Mesothelial cell of epicardium (in vitro differentiated cells): Measurements from ENCODE around the gene ATRN. TPM values are rescaled to one million over a fixed set of nuclear protein-coding genes. Genes with fewer than 3 reads are reported as not detected.

ENCODE experiments used
- DNase-seq, 2 experiments: peaks; one replicate each; pipeline ENCODE4 v3.0.0; 2021; ENCODE audit warnings: low spot score in 2 of 2; ENCODE audit not compliant: unreplicated experiment in 2 of 2
- H3K27ac Mint-ChIP-seq: 2 replicates; pipeline ENCODE4 v1.8.0; 2021; ENCODE audit warnings: mixed read lengths
- H3K27me3 Mint-ChIP-seq: 2 replicates; pipeline ENCODE4 v1.8.0; 2021; ENCODE audit warnings: low read depth, mixed read lengths
- H3K36me3 Mint-ChIP-seq: 2 replicates; pipeline ENCODE4 v1.8.0; 2021; ENCODE audit warnings: mixed read lengths
- H3K4me1 Mint-ChIP-seq: 2 replicates; pipeline ENCODE4 v1.8.0; 2021; ENCODE audit warnings: mixed read lengths
- H3K4me3 Mint-ChIP-seq: 2 replicates; pipeline ENCODE4 v1.8.0; 2021; ENCODE audit warnings: mild to moderate bottlenecking, moderate library complexity, mixed read lengths
- H3K9me3 Mint-ChIP-seq: 2 replicates; pipeline ENCODE4 v1.8.0; 2021; ENCODE audit warnings: mixed read lengths
- CTCF ChIP-seq: fragments of 200-600 bp; sonication (generic); IDR thresholded peaks from one replicate; pipeline ENCODE4 v1.5.0; 2021; ENCODE audit warnings: antibody characterized with exemption; ENCODE audit not compliant: unreplicated experiment
- total RNA-seq: library from RNA; stranded (reverse); gene quantifications from 3 replicates; pipeline ENCODE4 v1.2.1, GENCODE V29; 2021

The ATRN gene
- total RNA-seq, 1 donor from 2014 or later = 47.5 TPM

GRCh38 chr20:3633913-3634478, 163.2 kb downstream of the ATRN start:
- Mint-ChIP-seq H3K36me3 (peaks cover 24% of the 10 kb centered on the region), H3K27ac (no peak overlapping the region), H3K27me3 (no peaks in the 10 kb centered on the region), H3K4me1 (peaks cover 1% of the 10 kb centered on the region), H3K4me3 (no peak overlapping the region), H3K9me3 (no peaks in the 10 kb centered on the region)
- no peak for DNase-seq
- TF ChIP-seq CTCF = no peak

GRCh38 chr20:3635346-3635745, 164.5 kb downstream of the ATRN start:
- Mint-ChIP-seq H3K4me3 (no peak overlapping the region), H3K27me3 (no peaks in the 10 kb centered on the region), H3K4me1 (peaks cover 1% of the 10 kb centered on the region), H3K9me3 (peaks cover 9% of the 10 kb centered on the region), H3K36me3 (peaks cover 23% of the 10 kb centered on the region), H3K27ac (no peak overlapping the region)
- no peak for TF ChIP-seq CTCF
- DNase-seq = no peak

GRCh38 chr20:3640259-3640658, 169.4 kb downstream of the ATRN start:
- Mint-ChIP-seq H3K27me3 (no peaks in the 10 kb centered on the region), H3K4me3 (no peak overlapping the region), H3K9me3 (peaks cover 21% of the 10 kb centered on the region), H3K36me3 (peaks cover 43% of the 10 kb centered on the region), H3K27ac (no peak overlapping the region), H3K4me1 (peaks cover 1% of the 10 kb centered on the region)
- no peak for DNase-seq
- TF ChIP-seq CTCF = no peak

- Mint-ChIP-seq H3K27ac (no peak overlapping the region), H3K4me3 (no peak overlapping the region), H3K36me3 (peaks cover 37% of the 10 kb centered on the region), H3K27me3 (no peaks in the 10 kb centered on the region), H3K9me3 (peaks cover 11% of the 10 kb centered on the region), H3K4me1 (peaks cover 5% of the 10 kb centered on the region)
- TF ChIP-seq CTCF = no peak
- DNase-seq = no peak
Measured at GRCh38 chr20:3645309-3646066, 174.7 kb downstream of the ATRN start.

- no peak overlapping the region for H3K4me3 Mint-ChIP-seq
- H3K27ac Mint-ChIP-seq = no peak overlapping the region
- no peaks in the 10 kb centered on the region for H3K27me3 Mint-ChIP-seq
Measured at GRCh38 chr20:3646067-3646440, 175.2 kb downstream of the ATRN start.

More at GRCh38 chr20:3646067-3646440, 175.2 kb downstream of the ATRN start:
- H3K9me3 Mint-ChIP-seq = peaks cover 6% of the 10 kb centered on the region
- H3K36me3 Mint-ChIP-seq = peaks cover 31% of the 10 kb centered on the region
- no peak for DNase-seq
- no peak for TF ChIP-seq CTCF
- H3K4me1 Mint-ChIP-seq = peaks cover 5% of the 10 kb centered on the region
